HG03571 (cell line): ENCODE results near the gene ARID4B.
"Not testable (repeated sequence)": the region's sequence is repeated elsewhere in the genome, so short reads cannot be mapped to it uniquely, and the experiment has no call there.

ENCODE experiments used
- ATAC-seq: cut with Tn5 transposase; IDR thresholded peaks from one replicate; pipeline ENCODE4 v1.9.1; 2021; ENCODE audit not compliant: unreplicated experiment

ARID4B gene

GRCh38 chr1:235299169-235299858 is 28.7 kb downstream of the ARID4B start:
- no peak for ATAC-seq

- no peak for ATAC-seq
Measured at GRCh38 chr1:235298758-235299157, 29.2 kb downstream of the ARID4B start.

- ATAC-seq, result no peak
Measured at GRCh38 chr1:235297579-235297978, 30.4 kb downstream of the ARID4B start.

GRCh38 chr1:235296729-235297128 is 31.2 kb downstream of the ARID4B start:
- ATAC-seq, result no peak

GRCh38 chr1:235295902-235296350 is 32.1 kb downstream of the ARID4B start:
- no peak for ATAC-seq

GRCh38 chr1:235293322-235293942 is 34.5 kb downstream of the ARID4B start:
- no peak for ATAC-seq

GRCh38 chr1:235292790-235293189 is 35.2 kb downstream of the ARID4B start:
- no peak for ATAC-seq

- no peak for ATAC-seq
Measured at GRCh38 chr1:235291599-235292091, 36.3 kb downstream of the ARID4B start.

- ATAC-seq, result no peak
Measured at GRCh38 chr1:235290740-235291502, 37.1 kb downstream of the ARID4B start.

- ATAC-seq, result no peak
Measured at GRCh38 chr1:235289859-235290739, 37.9 kb downstream of the ARID4B start.

- ATAC-seq, result no peak
Measured at GRCh38 chr1:235287208-235287882, 40.6 kb downstream of the ARID4B start.

GRCh38 chr1:235286667-235287066 is 41.3 kb downstream of the ARID4B start:
- ATAC-seq, result no peak

GRCh38 chr1:235284231-235284769 is 43.7 kb downstream of the ARID4B start:
- no peak for ATAC-seq

GRCh38 chr1:235283636-235284035 is 44.3 kb downstream of the ARID4B start:
- not testable (repeated sequence) for ATAC-seq

- no peak for ATAC-seq
Measured at GRCh38 chr1:235280467-235280866, 47.5 kb downstream of the ARID4B start.

- no peak for ATAC-seq
Measured at GRCh38 chr1:235279694-235280093, 48.3 kb downstream of the ARID4B start.

GRCh38 chr1:235278915-235279292 is 49.1 kb downstream of the ARID4B start:
- no peak for ATAC-seq

- no peak for ATAC-seq
Measured at GRCh38 chr1:235278233-235278914, 49.6 kb downstream of the ARID4B start.

- ATAC-seq, result no peak
Measured at GRCh38 chr1:235277709-235278108, 50.3 kb downstream of the ARID4B start.
